ENCODE results near the gene AFG1L. TPM values are rescaled to one million over a fixed set of nuclear protein-coding genes. Genes with fewer than 3 reads are reported as not detected.

AFG1L gene
- total RNA-seq, 2 donors from 2014 or later: 10.5 to 11.1 TPM

- Mint-ChIP-seq H3K27ac (peak overlapping the region; percentile 95), H3K4me1 (peaks cover 28% of the 10 kb centered on the region), H3K27me3 (ENCODE audit: insufficient read depth) (peaks cover 8% of the 10 kb centered on the region), H3K36me3 (ENCODE audit: low read depth) (no peaks in the 10 kb centered on the region), H3K4me3 (peak overlapping the region; percentile 87), H3K9me3 (no peaks in the 10 kb centered on the region)
- Histone ChIP-seq H3K4me3 (ENCODE audit: low read length) (peak overlapping the region; percentile 81), H3K36me3 (ENCODE audit: control insufficient read depth, insufficient read depth, low read length) (peaks cover under 1% of the 10 kb centered on the region), H3K4me1 (ENCODE audit: control insufficient read depth, insufficient read depth, low read length) (no peaks in the 10 kb centered on the region), H3K9me3 (ENCODE audit: control insufficient read depth, low read length) (no peaks in the 10 kb centered on the region), H3K27me3 (ENCODE audit: control insufficient read depth, insufficient read depth, low read length, poor library complexity, severe bottlenecking) (peaks cover 5% of the 10 kb centered on the region), H3K27ac (ENCODE audit: low read depth, low read length) (no peak overlapping the region), H3K9ac (ENCODE audit: extremely low read depth, low read length, poor library complexity, severe bottlenecking) (peak overlapping the region; percentile 81)
- WGBS, 2 experiments (ENCODE audit: insufficient coverage in 1 of 2, insufficient read length in 1 of 2): 0 to 1% methylated on average over 15 to 46 of the region's 46 CpGs
- no peak for TF ChIP-seq CTCF (conservative IDR thresholded peaks at IDR 0.05)
- peak; percentile 80 for DNase-seq
Observed at GRCh38 chr6:108561742-108562502, 267.1 kb downstream of the AFG1L start.

GRCh38 chr6:108562503-108562993, 267.7 kb downstream of the AFG1L start:
- Mint-ChIP-seq H3K36me3 (ENCODE audit: low read depth) (peaks cover 5% of the 10 kb centered on the region), H3K27me3 (ENCODE audit: insufficient read depth) (peaks cover 6% of the 10 kb centered on the region), H3K4me3 (peak overlapping the region; percentile 87), H3K4me1 (peaks cover 22% of the 10 kb centered on the region), H3K27ac (peak overlapping the region; percentile 95), H3K9me3 (no peaks in the 10 kb centered on the region)
- H3K9ac ChIP-seq (ENCODE audit: extremely low read depth, low read length, poor library complexity, severe bottlenecking): peak overlapping the region; percentile 81
- no peak overlapping the region for H3K27ac ChIP-seq (ENCODE audit: low read depth, low read length)
- WGBS, 2 experiments (ENCODE audit: insufficient coverage in 1 of 2, insufficient read length in 1 of 2): 0% methylated on average over 3 to 17 of the region's 17 CpGs
- H3K36me3 ChIP-seq (ENCODE audit: control insufficient read depth, insufficient read depth, low read length): peaks cover 5% of the 10 kb centered on the region
- no peaks in the 10 kb centered on the region for H3K9me3 ChIP-seq (ENCODE audit: control insufficient read depth, low read length)
- no peaks in the 10 kb centered on the region for H3K4me1 ChIP-seq (ENCODE audit: control insufficient read depth, insufficient read depth, low read length)
- no peak for TF ChIP-seq CTCF (conservative IDR thresholded peaks at IDR 0.05)
- no peaks in the 10 kb centered on the region for H3K27me3 ChIP-seq (ENCODE audit: control insufficient read depth, insufficient read depth, low read length, poor library complexity, severe bottlenecking)
- DNase-seq: peak; percentile 95
- H3K4me3 ChIP-seq (ENCODE audit: low read length): peak overlapping the region; percentile 81

GRCh38 chr6:108563292-108563691, 268.4 kb downstream of the AFG1L start:
- Mint-ChIP-seq H3K4me1 (peaks cover 22% of the 10 kb centered on the region), H3K4me3 (peak overlapping the region; percentile 87), H3K27ac (no peak overlapping the region), H3K36me3 (ENCODE audit: low read depth) (peaks cover 10% of the 10 kb centered on the region), H3K9me3 (no peaks in the 10 kb centered on the region), H3K27me3 (ENCODE audit: insufficient read depth) (peaks cover 6% of the 10 kb centered on the region)
- no peak for DNase-seq
- Histone ChIP-seq H3K36me3 (ENCODE audit: control insufficient read depth, insufficient read depth, low read length) (peaks cover 5% of the 10 kb centered on the region), H3K27me3 (ENCODE audit: control insufficient read depth, insufficient read depth, low read length, poor library complexity, severe bottlenecking) (no peaks in the 10 kb centered on the region), H3K9me3 (ENCODE audit: control insufficient read depth, low read length) (no peaks in the 10 kb centered on the region), H3K4me3 (ENCODE audit: low read length) (peak overlapping the region; percentile 81), H3K4me1 (ENCODE audit: control insufficient read depth, insufficient read depth, low read length) (no peaks in the 10 kb centered on the region), H3K27ac (ENCODE audit: low read depth, low read length) (no peak overlapping the region), H3K9ac (ENCODE audit: extremely low read depth, low read length, poor library complexity, severe bottlenecking) (peak overlapping the region; percentile 27)
- TF ChIP-seq CTCF (conservative IDR thresholded peaks at IDR 0.05): no peak
- 32 to 51% methylated on average over 4 to 5 of the region's 8 CpGs for WGBS, 2 experiments (ENCODE audit: insufficient coverage in 1 of 2, insufficient read length in 1 of 2)

Measured in endodermal cell (in vitro differentiated cells).